ENCODE data around the gene TBC1D1.

DNA sequence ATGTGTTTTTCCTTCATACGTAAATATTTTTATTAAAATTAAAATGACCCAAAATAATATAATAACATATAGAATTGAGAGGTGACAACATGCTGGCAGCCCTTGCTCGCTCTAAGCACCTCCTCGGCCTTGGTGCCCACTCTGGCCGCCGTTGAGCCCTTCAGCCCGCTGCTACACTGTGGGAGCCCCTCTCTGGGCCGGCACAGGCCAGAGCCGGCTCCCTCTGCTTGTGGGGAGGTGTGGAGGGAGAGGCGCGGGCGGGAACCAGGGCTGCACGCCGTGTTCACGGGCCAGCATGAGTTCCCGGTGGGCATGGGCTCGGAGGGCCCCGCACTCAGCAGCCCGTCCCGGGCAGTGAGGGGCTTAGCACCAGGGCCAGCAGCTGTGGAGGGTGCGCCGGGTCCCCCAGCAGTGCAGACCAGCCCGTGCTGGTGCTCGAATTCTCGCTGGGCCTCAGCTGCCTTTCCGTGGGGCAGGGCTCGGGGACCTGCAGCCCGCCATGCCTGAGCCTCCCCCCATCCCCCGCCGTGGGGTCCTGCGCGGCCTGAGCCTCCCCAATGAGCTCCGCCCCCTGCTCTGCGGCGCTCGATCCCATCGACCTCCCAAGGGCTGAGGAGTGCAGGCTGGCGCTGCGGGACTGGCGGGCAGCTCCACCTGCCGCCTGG lies 291.6 kb downstream of the TBC1D1 start:
- TF ChIP-seq, protein P1, sequence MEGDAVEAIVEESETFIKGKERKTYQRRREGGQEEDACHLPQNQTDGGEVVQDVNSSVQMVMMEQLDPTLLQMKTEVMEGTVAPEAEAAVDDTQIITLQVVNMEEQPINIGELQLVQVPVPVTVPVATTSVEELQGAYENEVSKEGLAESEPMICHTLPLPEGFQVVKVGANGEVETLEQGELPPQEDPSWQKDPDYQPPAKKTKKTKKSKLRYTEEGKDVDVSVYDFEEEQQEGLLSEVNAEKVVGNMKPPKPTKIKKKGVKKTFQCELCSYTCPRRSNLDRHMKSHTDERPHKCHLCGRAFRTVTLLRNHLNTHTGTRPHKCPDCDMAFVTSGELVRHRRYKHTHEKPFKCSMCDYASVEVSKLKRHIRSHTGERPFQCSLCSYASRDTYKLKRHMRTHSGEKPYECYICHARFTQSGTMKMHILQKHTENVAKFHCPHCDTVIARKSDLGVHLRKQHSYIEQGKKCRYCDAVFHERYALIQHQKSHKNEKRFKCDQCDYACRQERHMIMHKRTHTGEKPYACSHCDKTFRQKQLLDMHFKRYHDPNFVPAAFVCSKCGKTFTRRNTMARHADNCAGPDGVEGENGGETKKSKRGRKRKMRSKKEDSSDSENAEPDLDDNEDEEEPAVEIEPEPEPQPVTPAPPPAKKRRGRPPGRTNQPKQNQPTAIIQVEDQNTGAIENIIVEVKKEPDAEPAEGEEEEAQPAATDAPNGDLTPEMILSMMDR (IDR thresholded peaks at IDR 0.05): no peak
- TF ChIP-seq POLR2A (IDR thresholded peaks at IDR 0.05): no peak
